H1 (cell line): ENCODE data around the gene ADGRG1. TPM values are rescaled to one million over a fixed set of nuclear protein-coding genes. Genes with fewer than 3 reads are reported as not detected.

Source experiments
- CTCF ChIA-PET: fragments of 300-600 bp; sonication (Branson Sonifier 250); formaldehyde crosslinking; loops from one replicate; lab custom pipeline; 2021; ENCODE audit not compliant: partially characterized antibody; lab: Charles Lee
- POLR2A ChIA-PET: fragments of 300-600 bp; sonication (Branson Sonifier 250); formaldehyde crosslinking; loops from one replicate; lab custom pipeline; 2021; ENCODE audit warnings: inconsistent platforms; ENCODE audit not compliant: partially characterized antibody; lab: Charles Lee
- DNase-seq, 2 experiments: peaks; one replicate each; pipeline versions ENCODE4 v3.0.0 to v3.0.0-alpha.2; 2010 to 2022; ENCODE audit warnings: low spot score in 2 of 2, low read depth in 1 of 2, mixed read lengths in 1 of 2
- FAIRE-seq: peaks from 2 replicates; lab custom pipeline; 2011; peaks lifted over from hg19 to GRCh38; lab: Jason Lieb, UNC
- H2AFZ ChIP-seq: 2 replicates; pipeline ENCODE4 v1.8.1; 2012; ENCODE audit warnings: low read length, inconsistent platforms
- H2AK5ac ChIP-seq: 2 replicates; pipeline ENCODE4 v1.6.1; 2013; ENCODE audit warnings: low read depth, low read length
- H2BK120ac ChIP-seq: replicated peaks from 2 replicates; pipeline ENCODE3; 2013; ENCODE audit warnings: low read depth, low read length, inconsistent platforms
- H2BK12ac ChIP-seq: 2 replicates; pipeline ENCODE4 v1.6.1; 2013; ENCODE audit warnings: low read depth, low read length
- H2BK15ac ChIP-seq: 2 replicates; pipeline ENCODE4 v1.6.1; 2013; ENCODE audit warnings: low read length
- H2BK20ac ChIP-seq: 2 replicates; pipeline ENCODE4 v1.6.1; 2013; ENCODE audit warnings: low read length
- H2BK5ac ChIP-seq: 2 replicates; pipeline ENCODE4 v1.6.1; 2013; ENCODE audit warnings: low read depth, low read length
- H3K14ac ChIP-seq: 2 replicates; pipeline ENCODE4 v1.6.1; 2013; ENCODE audit warnings: inconsistent platforms; ENCODE audit not compliant: insufficient read length
- H3K18ac ChIP-seq: 2 replicates; pipeline ENCODE4 v1.6.1; 2013; ENCODE audit warnings: low read length; ENCODE audit errors: extremely low read depth
- H3K23ac ChIP-seq: 2 replicates; pipeline ENCODE4 v1.6.1; 2013; ENCODE audit warnings: inconsistent platforms; ENCODE audit not compliant: insufficient read length
- H3K23me2 ChIP-seq: 2 replicates; pipeline ENCODE4 v1.6.1; 2013; ENCODE audit warnings: low read depth, low read length
- H3K27ac ChIP-seq: 2 replicates; pipeline ENCODE4 v1.6.1; 2011; ENCODE audit warnings: low read depth, low read length, inconsistent platforms
- H3K27me3 ChIP-seq, 4 experiments: replicated peaks in 1 of 4; 1 replicate in 1 of 4; 2 replicates in 3 of 4; pipeline versions ENCODE4 v1.6.1 to v1.8.1; 2011 to 2013; ENCODE audit warnings: low read length in 3 of 4, mild to moderate bottlenecking in 3 of 4, inconsistent platforms in 2 of 4, mixed read lengths in 2 of 4, moderate library complexity in 1 of 4; ENCODE audit not compliant: control insufficient read depth in 3 of 4, insufficient read depth in 3 of 4; ENCODE audit errors: extremely low read depth in 1 of 4
- H3K36me3 ChIP-seq, 4 experiments: 2 replicates each; pipeline versions ENCODE4 v1.6.1 to v1.8.1; 2011 to 2013; ENCODE audit warnings: mild to moderate bottlenecking in 4 of 4, low read length in 3 of 4, moderate library complexity in 2 of 4, control low read depth in 1 of 4, inconsistent platforms in 1 of 4; ENCODE audit not compliant: insufficient read depth in 4 of 4, control insufficient read depth in 2 of 4
- H3K4ac ChIP-seq: replicated peaks from 2 replicates; pipeline ENCODE3; 2013; ENCODE audit warnings: low read length, low read depth, mixed read lengths, inconsistent platforms; ENCODE audit not compliant: insufficient read length
- H3K4me1 ChIP-seq, 4 experiments: replicated peaks in 1 of 4; 1 replicate in 1 of 4; 2 replicates in 3 of 4; pipeline versions ENCODE4 v1.6.1 to v1.8.1; 2011 to 2013; ENCODE audit warnings: low read length in 3 of 4, inconsistent platforms in 2 of 4, mixed read lengths in 1 of 4; ENCODE audit not compliant: insufficient read depth in 4 of 4, control insufficient read depth in 3 of 4
- H3K4me2 ChIP-seq, 2 experiments: 2 replicates each; pipeline versions ENCODE4 v1.6.1 to v1.8.1; 2011 to 2013; ENCODE audit warnings: low read depth in 2 of 2, low read length in 2 of 2, control low read depth in 1 of 2, inconsistent platforms in 1 of 2, mild to moderate bottlenecking in 1 of 2; ENCODE audit not compliant: insufficient read depth in 1 of 2
- H3K4me3 ChIP-seq, 4 experiments: fragments of 200-600, 300-600 bp in 1 of 4; sonication (generic), shearing (Covaris generic), sonication (Bioruptor Twin) in 1 of 4; 2 replicates each; pipeline versions ENCODE4 v1.5.1 to v1.8.1; 2011 to 2016; ENCODE audit warnings: low read length in 4 of 4, low read depth in 3 of 4, control low read depth in 2 of 4, inconsistent platforms in 2 of 4, mild to moderate bottlenecking in 2 of 4, mixed read lengths in 1 of 4, moderate library complexity in 1 of 4; ENCODE audit not compliant: insufficient read depth in 2 of 4; ENCODE audit errors: extremely low read depth in 1 of 4
- H3K56ac ChIP-seq: replicated peaks from 2 replicates; pipeline ENCODE3; 2013; ENCODE audit warnings: low read depth, mild to moderate bottlenecking, mixed read lengths, low read length, inconsistent platforms; ENCODE audit not compliant: insufficient read length
- H3K79me1 ChIP-seq: 2 replicates; pipeline ENCODE4 v1.6.1; 2013; ENCODE audit warnings: low read depth, low read length, control low read depth
- H3K79me2 ChIP-seq, 2 experiments: 2 replicates each; pipeline versions ENCODE4 v1.6.1 to v1.8.1; 2012 to 2013; ENCODE audit warnings: low read length in 2 of 2, mild to moderate bottlenecking in 2 of 2, inconsistent platforms in 1 of 2; ENCODE audit not compliant: insufficient read depth in 2 of 2, control insufficient read depth in 1 of 2
- H3K9ac ChIP-seq, 4 experiments: replicated peaks in 1 of 4; 1 replicate in 1 of 4; 2 replicates in 3 of 4; pipeline versions ENCODE4 v1.6.1 to v1.8.1; 2011 to 2013; ENCODE audit warnings: low read depth in 3 of 4, low read length in 3 of 4, control low read depth in 2 of 4, mild to moderate bottlenecking in 2 of 4, moderate library complexity in 2 of 4, inconsistent platforms in 1 of 4; ENCODE audit errors: extremely low read depth in 1 of 4
- H3K9me3 ChIP-seq, 2 experiments: 2 replicates each; pipeline versions ENCODE4 v1.6.1 to v1.8.1; 2012 to 2013; ENCODE audit warnings: mild to moderate bottlenecking in 2 of 2, moderate library complexity in 2 of 2, control low read depth in 1 of 2, inconsistent platforms in 1 of 2, low read depth in 1 of 2, low read length in 1 of 2, mixed read lengths in 1 of 2; ENCODE audit not compliant: insufficient read depth in 2 of 2
- H4K20me1 ChIP-seq, 2 experiments: replicated peaks in 1 of 2; 2 replicates each; pipeline versions ENCODE3 to v1.8.1; 2011 to 2013; ENCODE audit warnings: inconsistent platforms in 2 of 2, low read length in 2 of 2, mild to moderate bottlenecking in 1 of 2; ENCODE audit not compliant: insufficient read depth in 2 of 2, control insufficient read depth in 1 of 2
- H4K5ac ChIP-seq: 2 replicates; pipeline ENCODE4 v1.6.1; 2013; ENCODE audit warnings: low read length, low read depth, mixed read lengths, inconsistent platforms; ENCODE audit not compliant: insufficient read length
- H4K8ac ChIP-seq: 2 replicates; pipeline ENCODE4 v1.8.0; 2013; ENCODE audit warnings: mild to moderate bottlenecking, moderate library complexity, low read length, inconsistent platforms; ENCODE audit not compliant: insufficient read depth; ENCODE audit errors: extremely low read depth
- H4K91ac ChIP-seq: replicated peaks from 2 replicates; pipeline ENCODE3; 2013; ENCODE audit warnings: low read length, mixed read lengths, inconsistent platforms; ENCODE audit not compliant: insufficient read length
- CEBPB ChIP-seq: IDR thresholded peaks from 2 replicates; pipeline ENCODE4 v1.6.1; 2012; ENCODE audit warnings: low read depth, low read length
- JUND ChIP-seq: IDR thresholded peaks from 2 replicates; pipeline ENCODE4 v1.6.1; 2011; ENCODE audit warnings: mild to moderate bottlenecking, improper control_type of control experiment, low read length
- NANOG ChIP-seq: IDR thresholded peaks from 2 replicates; pipeline ENCODE4 v1.6.1; 2011; ENCODE audit warnings: low read length, low read depth, mild to moderate bottlenecking, inconsistent platforms; ENCODE audit not compliant: insufficient read depth, poor library complexity, severe bottlenecking
- SAP30 ChIP-seq: fragments of 300-600 bp; sonication (generic); IDR thresholded peaks from 2 replicates; pipeline ENCODE4 v1.7.1; 2012; ENCODE audit warnings: low read length, moderate library complexity, mild to moderate bottlenecking, inconsistent platforms; ENCODE audit not compliant: insufficient read depth, insufficient replicate concordance
- SIRT6 ChIP-seq: IDR thresholded peaks from one replicate; pipeline ENCODE4 v1.7.1; 2012; ENCODE audit warnings: low read length, inconsistent platforms
- TAF1 ChIP-seq: IDR thresholded peaks from 2 replicates; pipeline ENCODE4 v1.6.1; 2011; ENCODE audit warnings: mild to moderate bottlenecking, low read depth, low read length
- WGBS, 2 experiments: shearing (Covaris generic) in 1 of 2; methylation state at CpG; one replicate each; pipeline versions ENCODE4 v1.1.6 to v1.1.7; 2013 to 2015; ENCODE audit warnings: low lambda C conversion rate in 2 of 2, mixed read lengths in 2 of 2, inconsistent platforms in 1 of 2, low coverage in 1 of 2, missing lambda C conversion rate in 1 of 2; ENCODE audit not compliant: insufficient replicate concordance in 2 of 2, insufficient coverage in 1 of 2, insufficient read length in 1 of 2; ENCODE audit errors: extremely low coverage in 1 of 2, missing lambda C conversion rate in 1 of 2; 5-methylcytosine and 5-hydroxymethylcytosine counted together
- polyA plus RNA-seq, 7 experiments: library from polyadenylated mRNA; depleted of rRNA in 3 of 7; stranded (reverse) in 5 of 7; unstranded in 2 of 7; fragments of >200 nt in 5 of 7; fragments of 200-250 nt in 2 of 7; gene quantifications; 1 replicate in 5 of 7; 2 replicates in 1 of 7; 4 replicates in 1 of 7; pipeline versions ENCODE4 v1.2.1 to v1.2.3, GENCODE V29; 2011 to 2013; ENCODE audit warnings: missing spikeins in 2 of 7, mixed read lengths in 2 of 7
- total RNA-seq: library from RNA; stranded (reverse); fragmentation: NEBNext Ultra II Directional; extraction: Animal tissue kit (Norgen Biotek cat#: 25700); gene quantifications from 2 replicates; pipeline ENCODE4 v1.2.1, GENCODE V29; 2021

Gene ADGRG1
- total and polyA plus RNA-seq, 2 of the 8 experiments (the other 6 are each of a cell fraction or from before 2014, with no cell fraction given): 1.3 to 2.6 TPM

GRCh38 chr16:57677622-57678369 lies 49.4 kb downstream of the ADGRG1 start:
- 79% methylated on average over 14 of the region's 14 CpGs; no CpG with 5 or more reads in 1 of the 2 experiments for WGBS, 2 experiments
- TF ChIP-seq SIRT6 (no peak), JUND (no peak), TAF1 (no peak), CEBPB (no peak), NANOG (no peak), SAP30 (no peak)
- TF ChIP-seq, all 59 proteins: peak for 0
- FAIRE-seq (no peak), DNase-seq (no peak)
- Histone ChIP-seq H3K27ac (no peak overlapping the region), H2AK5ac (no peak overlapping the region), H3K9me3 (no peaks in the 10 kb centered on the region), H3K79me1 (no peaks in the 10 kb centered on the region), H3K4me1 (peaks cover 3 to 16% (median 11%) of the 10 kb centered on the region in 4 experiments), H4K20me1 (no peaks in the 10 kb centered on the region), H4K8ac (no peak overlapping the region), H2AFZ (no peak overlapping the region; the same call in 1 of the 2 replicates), H4K91ac (no peak overlapping the region), H2BK120ac (no peak overlapping the region), H3K56ac (no peak overlapping the region), H2BK15ac (no peak overlapping the region), H2BK5ac (peak overlapping the region; percentile 22; the same call in 1 of the 2 replicates), H2BK12ac (no peak overlapping the region), H3K9ac (no peak overlapping the region), H3K23ac (no peak overlapping the region), H3K4me3 (no peak overlapping the region), H2BK20ac (no peak overlapping the region), H3K36me3 (no peaks in the 10 kb centered on the region), H3K4ac (no peak overlapping the region), H3K14ac (no peak overlapping the region), H3K18ac (no peak overlapping the region), H3K4me2 (no peak overlapping the region), H4K5ac (no peak overlapping the region), H3K79me2 (no peaks in the 10 kb centered on the region), H3K27me3 (no peaks in the 10 kb centered on the region; a peak in 1 of 7 replicates), H3K23me2 (no peaks in the 10 kb centered on the region)
- POLR2A ChIA-PET: interaction anchor here (1.4 to 1.7 kb wide), 3 partner anchors 10 to 57 kb away, joined by 3 to 4 read pairs (median 4); partner anchors contain the start of gene KATNB1
- CTCF ChIA-PET: interaction anchor here (0.8 to 3.6 kb wide), 9 partner anchors 10 to 101 kb away, joined by 3 to 26 read pairs (median 4); partner anchors contain the start of gene ADGRG3
